ENCODE results near the gene NBPF1.
"Not testable (repeated sequence)": the region's sequence is repeated elsewhere in the genome, so short reads cannot be mapped to it uniquely, and the experiment has no call there.

The NBPF1 gene

GRCh38 chr1:16553244-16553643 lies 60.1 kb downstream of the NBPF1 start:
- H3K27ac ChIP-seq = not testable (repeated sequence)

- H3K27ac ChIP-seq = not testable (repeated sequence)
These were observed 63.0 kb downstream of the NBPF1 start for GRCh38 chr1:16550212-16550918.

GRCh38 chr1:16549545-16549944 lies 63.8 kb downstream of the NBPF1 start:
- not testable (repeated sequence) for H3K27ac ChIP-seq

GRCh38 chr1:16547502-16548241 lies 65.7 kb downstream of the NBPF1 start:
- H3K27ac ChIP-seq = not testable (repeated sequence)

- not testable (repeated sequence) for H3K27ac ChIP-seq
These were observed 67.7 kb downstream of the NBPF1 start for GRCh38 chr1:16545682-16546095.

- not testable (repeated sequence) for H3K27ac ChIP-seq
These were observed 72.9 kb downstream of the NBPF1 start for GRCh38 chr1:16540421-16540893.

GRCh38 chr1:16537528-16537927 lies 75.8 kb downstream of the NBPF1 start:
- not testable (repeated sequence) for H3K27ac ChIP-seq

- not testable (repeated sequence) for H3K27ac ChIP-seq
These were observed 76.6 kb downstream of the NBPF1 start for GRCh38 chr1:16536796-16537195.

GRCh38 chr1:16535898-16536297 lies 77.5 kb downstream of the NBPF1 start:
- not testable (repeated sequence) for H3K27ac ChIP-seq

GRCh38 chr1:16535487-16535886 lies 77.9 kb downstream of the NBPF1 start:
- H3K27ac ChIP-seq = not testable (repeated sequence)

GRCh38 chr1:16534829-16535456 lies 78.4 kb downstream of the NBPF1 start:
- peak overlapping the region; percentile 71 for H3K27ac ChIP-seq

- peak overlapping the region; percentile 71 for H3K27ac ChIP-seq
These were observed 79.0 kb downstream of the NBPF1 start for GRCh38 chr1:16534239-16534828.

GRCh38 chr1:16532235-16532991 lies 81.0 kb downstream of the NBPF1 start:
- not testable (repeated sequence) for H3K27ac ChIP-seq

- H3K27ac ChIP-seq = not testable (repeated sequence)
These were observed 85.0 kb downstream of the NBPF1 start for GRCh38 chr1:16528338-16528737.

GRCh38 chr1:16525769-16526168 lies 87.6 kb downstream of the NBPF1 start:
- not testable (repeated sequence) for H3K27ac ChIP-seq

- H3K27ac ChIP-seq = not testable (repeated sequence)
These were observed 91.7 kb downstream of the NBPF1 start for GRCh38 chr1:16521679-16522078.

Measured in 22Rv1 (cell line).